Activated T-cell treated with anti-CD3 and anti-CD28 coated beads, Interleukin-2, amount 50 U/mL, for 1 hour (primary cell): Measurements from ENCODE around the gene ACO1.

Experiments
- DNase-seq: peaks from one replicate; pipeline ENCODE4 v3.0.0-alpha.2; 2020

Gene ACO1

DNA sequence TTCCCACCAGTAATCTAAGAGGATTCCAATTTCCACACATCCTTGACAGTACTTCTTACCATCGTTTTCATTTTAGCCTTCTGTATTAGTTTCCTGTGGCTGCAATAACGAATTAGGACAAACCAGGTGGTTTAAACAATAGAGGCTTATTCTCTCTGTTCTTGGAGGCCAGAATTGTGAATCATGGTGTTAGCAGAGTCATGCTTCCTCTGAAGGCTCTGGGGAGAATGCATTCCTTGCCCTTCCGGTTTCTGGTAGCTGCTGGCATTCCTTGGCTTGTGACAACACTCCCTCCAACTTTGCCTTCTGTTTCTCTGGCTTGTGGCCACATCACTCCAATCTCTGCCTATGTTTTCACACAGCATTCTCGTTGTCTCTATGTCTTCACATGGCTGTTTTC, 118.0 kb downstream of the ACO1 start:
- no peak for DNase-seq

DNA sequence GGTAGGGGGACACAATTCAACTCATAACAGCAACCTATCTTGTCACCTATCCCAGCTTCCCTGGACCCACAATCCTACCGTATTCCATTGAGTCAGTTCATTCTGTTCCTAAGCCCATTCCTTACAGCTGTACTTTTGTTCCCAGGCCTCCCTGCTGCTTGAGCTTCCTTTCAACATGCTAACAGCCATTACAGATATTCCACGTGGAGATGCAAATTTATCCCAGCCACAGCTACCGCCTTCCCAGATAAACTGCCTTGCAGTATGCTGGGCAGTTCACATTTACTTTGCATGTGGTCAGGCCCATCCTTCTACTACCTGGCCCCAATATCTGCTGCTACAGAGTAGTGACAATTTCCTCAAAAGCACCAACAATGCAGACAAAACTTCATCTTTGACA, 118.6 kb downstream of the ACO1 start:
- DNase-seq = no peak
